HUES48 (cell line): Measurements from ENCODE around the gene MCOLN2.

Experiments used
- H3K27ac ChIP-seq: one replicate; pipeline ENCODE4 v1.7.0; 2013; ENCODE audit warnings: low read depth, low read length, inconsistent platforms
- H3K27me3 ChIP-seq: 2 replicates; pipeline ENCODE4 v1.6.1; 2013; ENCODE audit warnings: mild to moderate bottlenecking, low read length; ENCODE audit not compliant: control insufficient read depth, insufficient read depth
- H3K36me3 ChIP-seq: 2 replicates; pipeline ENCODE4 v1.6.1; 2013; ENCODE audit warnings: low read length; ENCODE audit not compliant: control insufficient read depth, insufficient read depth
- H3K4me1 ChIP-seq: 2 replicates; pipeline ENCODE4 v1.6.1; 2013; ENCODE audit warnings: mild to moderate bottlenecking, low read length; ENCODE audit not compliant: control insufficient read depth, insufficient read depth
- H3K4me3 ChIP-seq: 2 replicates; pipeline ENCODE4 v1.5.1; 2013; ENCODE audit warnings: mild to moderate bottlenecking, low read depth, low read length
- H3K9ac ChIP-seq: 2 replicates; pipeline ENCODE4 v1.6.1; 2013; ENCODE audit warnings: mild to moderate bottlenecking, low read depth, low read length, moderate library complexity
- H3K9me3 ChIP-seq: 2 replicates; pipeline ENCODE4 v1.6.1; 2013; ENCODE audit warnings: low read length; ENCODE audit not compliant: control insufficient read depth, insufficient read depth

The MCOLN2 gene

DNA sequence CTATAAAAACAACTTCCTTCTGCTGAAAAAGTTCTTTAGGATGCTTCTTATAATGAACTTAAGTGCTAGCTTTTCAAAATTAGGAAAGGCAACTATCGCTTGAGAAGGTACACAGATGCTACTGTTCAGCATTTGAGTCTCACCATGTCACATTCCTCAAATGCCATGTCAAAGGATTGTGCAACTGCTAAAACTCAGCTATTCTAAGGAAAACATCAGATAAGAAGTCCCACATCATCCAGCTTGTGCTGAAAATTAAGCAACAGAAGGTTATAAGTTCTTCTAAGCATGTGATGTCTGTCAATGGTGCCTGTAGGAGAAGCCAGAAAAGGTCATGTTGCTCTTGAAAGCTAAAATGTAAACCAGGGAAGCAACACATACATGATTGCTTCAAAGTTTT is 36.5 kb downstream of the MCOLN2 start:
- H3K4me1 ChIP-seq, result no peaks in the 10 kb centered on the region
- H3K27ac ChIP-seq, result no peak overlapping the region
- no peaks in the 10 kb centered on the region for H3K27me3 ChIP-seq
- no peak overlapping the region for H3K4me3 ChIP-seq
- H3K9ac ChIP-seq, result no peak overlapping the region
- H3K9me3 ChIP-seq, result no peaks in the 10 kb centered on the region
- H3K36me3 ChIP-seq, result no peaks in the 10 kb centered on the region

DNA sequence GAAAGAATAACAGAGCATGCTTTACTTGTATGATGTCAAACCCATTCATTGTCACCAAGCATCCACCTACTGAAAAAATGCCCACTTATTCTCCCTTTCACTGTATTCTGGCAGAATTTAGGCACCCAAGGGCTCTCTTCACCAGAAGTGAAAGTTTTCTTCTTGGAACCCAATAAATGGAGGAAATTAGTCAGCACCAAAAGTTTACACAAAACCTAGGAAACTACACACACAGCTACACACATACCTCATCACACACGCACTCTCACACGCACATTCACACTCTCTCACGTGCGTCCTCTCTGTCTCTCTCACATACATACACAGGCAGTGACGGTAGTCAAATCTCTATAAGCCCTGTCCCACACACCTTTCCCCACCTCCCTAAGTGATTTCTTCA is 37.6 kb downstream of the MCOLN2 start:
- Histone ChIP-seq H3K9ac (no peak overlapping the region), H3K27me3 (no peaks in the 10 kb centered on the region), H3K4me3 (no peak overlapping the region), H3K27ac (no peak overlapping the region), H3K9me3 (no peaks in the 10 kb centered on the region), H3K4me1 (no peaks in the 10 kb centered on the region), H3K36me3 (no peaks in the 10 kb centered on the region)

DNA sequence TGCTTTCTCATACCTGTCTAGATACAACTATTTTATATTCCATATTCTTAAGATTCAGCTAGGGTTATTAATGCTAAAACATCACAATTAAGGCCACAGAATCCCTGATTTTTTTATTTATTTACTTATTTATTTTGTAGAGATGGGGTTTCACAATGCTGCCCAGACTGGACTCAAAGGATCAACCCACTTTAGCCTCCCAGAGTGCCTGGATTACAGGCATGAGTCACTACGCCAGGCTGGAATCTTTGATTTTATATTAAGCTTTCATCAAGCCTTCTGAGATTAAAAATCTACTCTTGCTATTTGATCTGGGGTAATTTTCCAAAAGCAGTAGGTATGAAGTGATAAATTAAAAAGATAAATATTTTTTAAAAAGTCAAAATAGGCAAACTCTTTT is 38.9 kb downstream of the MCOLN2 start:
- H3K27ac ChIP-seq, result no peak overlapping the region
- no peaks in the 10 kb centered on the region for H3K4me1 ChIP-seq
- no peaks in the 10 kb centered on the region for H3K27me3 ChIP-seq
- no peaks in the 10 kb centered on the region for H3K36me3 ChIP-seq
- H3K9ac ChIP-seq, result no peak overlapping the region
- no peak overlapping the region for H3K4me3 ChIP-seq
- H3K9me3 ChIP-seq, result no peaks in the 10 kb centered on the region

DNA sequence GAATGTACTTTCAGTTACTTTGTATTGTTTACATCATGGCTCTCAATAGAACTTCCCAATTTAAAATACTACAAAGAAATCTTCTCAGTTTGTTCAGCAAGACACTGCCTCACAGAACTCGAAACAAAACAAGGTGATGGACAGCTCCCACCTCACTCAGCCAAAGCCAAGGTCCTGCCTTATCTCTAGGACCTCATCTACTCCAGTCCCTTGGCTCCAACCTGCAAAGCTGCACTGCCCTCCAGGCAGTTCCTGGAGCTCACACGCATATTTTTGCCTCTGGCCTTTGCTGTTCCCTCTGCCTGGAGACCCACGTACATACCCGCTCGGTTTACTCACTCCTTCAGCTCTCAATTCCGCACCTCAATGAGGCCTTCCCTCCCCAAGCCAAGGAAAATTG is 40.3 kb downstream of the MCOLN2 start:
- Histone ChIP-seq H3K27ac (no peak overlapping the region), H3K36me3 (no peaks in the 10 kb centered on the region), H3K9ac (no peak overlapping the region), H3K9me3 (no peaks in the 10 kb centered on the region), H3K4me3 (no peak overlapping the region), H3K27me3 (no peaks in the 10 kb centered on the region), H3K4me1 (0 out of 2 replicates have a peak, but pooled peaks cover under 1% of the 10 kb centered on the region)

DNA sequence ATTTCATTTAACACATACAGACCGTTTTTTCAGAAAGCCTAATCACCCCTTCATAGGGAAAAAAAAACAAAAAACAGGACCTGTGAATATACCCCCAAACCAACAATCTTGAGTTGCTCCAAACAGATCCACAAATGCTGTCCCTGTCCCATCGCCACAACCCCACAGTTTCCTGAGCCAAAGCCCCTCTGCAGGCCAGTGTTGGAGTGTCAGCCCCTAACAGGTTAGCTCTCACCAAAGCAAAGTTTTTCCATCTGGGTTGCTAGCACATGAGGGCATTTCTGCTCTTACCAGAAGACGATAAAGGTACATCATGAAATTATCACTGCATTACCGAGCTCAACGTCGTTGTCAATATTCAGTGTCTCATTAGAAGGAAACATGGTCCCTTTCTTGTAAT is 40.8 kb downstream of the MCOLN2 start:
- Histone ChIP-seq H3K9ac (no peak overlapping the region), H3K9me3 (no peaks in the 10 kb centered on the region), H3K27ac (no peak overlapping the region), H3K4me3 (no peak overlapping the region), H3K36me3 (no peaks in the 10 kb centered on the region), H3K4me1 (peaks cover 6% of the 10 kb centered on the region; the same call in 1 of the 2 replicates), H3K27me3 (no peaks in the 10 kb centered on the region)

GRCh38 chr1:84949664-84950063 is 47.2 kb downstream of the MCOLN2 start:
- Histone ChIP-seq H3K4me3 (no peak overlapping the region), H3K36me3 (no peaks in the 10 kb centered on the region), H3K9ac (no peak overlapping the region), H3K27ac (no peak overlapping the region), H3K27me3 (no peaks in the 10 kb centered on the region), H3K9me3 (no peaks in the 10 kb centered on the region), H3K4me1 (peaks cover 28% of the 10 kb centered on the region)

- no peak overlapping the region for H3K27ac ChIP-seq
- no peaks in the 10 kb centered on the region for H3K36me3 ChIP-seq
- no peaks in the 10 kb centered on the region for H3K9me3 ChIP-seq
- H3K27me3 ChIP-seq, result no peaks in the 10 kb centered on the region
- peaks cover 28% of the 10 kb centered on the region for H3K4me1 ChIP-seq
- H3K9ac ChIP-seq, result no peak overlapping the region
- H3K4me3 ChIP-seq, result no peak overlapping the region
These were observed 49.1 kb downstream of the MCOLN2 start for GRCh38 chr1:84947536-84948410.

DNA sequence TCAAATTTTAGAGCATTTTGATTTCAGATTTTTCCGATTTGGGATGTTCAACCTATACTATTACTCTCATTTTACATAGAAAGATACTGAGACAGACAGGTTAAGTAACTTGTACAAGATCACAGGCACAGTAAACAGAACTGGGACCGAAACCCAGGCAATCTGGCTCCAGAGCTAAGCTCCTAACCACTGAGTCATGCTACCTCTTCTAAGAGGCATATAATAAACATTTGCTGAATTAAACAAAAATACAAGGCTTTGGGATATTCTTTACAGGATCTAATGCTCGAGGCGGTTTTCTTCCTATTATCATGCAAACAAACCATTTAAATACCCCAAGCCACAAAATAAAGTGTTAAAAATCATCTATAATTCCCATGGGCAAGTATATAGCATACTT is 50.3 kb downstream of the MCOLN2 start:
- no peaks in the 10 kb centered on the region for H3K36me3 ChIP-seq
- no peaks in the 10 kb centered on the region for H3K9me3 ChIP-seq
- no peak overlapping the region for H3K4me3 ChIP-seq
- peaks cover 27% of the 10 kb centered on the region for H3K4me1 ChIP-seq
- no peaks in the 10 kb centered on the region for H3K27me3 ChIP-seq
- no peak overlapping the region for H3K27ac ChIP-seq
- H3K9ac ChIP-seq, result no peak overlapping the region

DNA sequence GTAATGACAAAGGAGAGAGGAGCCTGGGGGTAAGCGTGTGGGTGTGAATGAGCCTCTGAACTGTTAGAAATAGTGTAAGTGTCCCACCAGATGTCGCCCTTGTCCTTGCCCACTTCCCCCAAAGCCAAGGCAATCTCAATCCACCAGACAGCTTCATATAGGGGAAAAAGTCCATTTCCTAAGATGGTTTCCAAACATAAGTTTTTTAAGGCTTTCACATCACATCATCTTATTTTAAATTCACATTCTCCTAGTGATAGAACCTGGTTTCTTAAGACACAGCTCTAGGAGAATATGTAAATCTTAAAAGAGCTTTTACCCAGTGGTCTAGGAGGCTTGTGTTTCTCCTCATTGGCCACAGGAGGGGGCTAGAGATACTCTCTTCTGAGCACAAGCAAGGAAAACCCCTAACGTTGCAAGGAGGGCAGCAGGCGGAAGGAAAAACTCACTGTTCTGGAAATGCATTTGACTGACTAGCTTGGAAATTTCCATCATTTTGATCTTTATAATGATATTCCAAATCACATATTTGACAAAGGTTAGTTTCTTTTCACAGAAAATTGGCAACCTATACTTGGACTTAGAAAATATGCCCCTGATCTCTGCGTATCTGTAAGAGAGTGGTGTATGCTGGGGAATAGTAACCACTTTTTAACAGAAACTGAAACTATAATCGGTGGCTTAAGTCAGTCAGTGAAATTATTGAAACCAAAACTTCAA is 52.0 kb downstream of the MCOLN2 start:
- no peaks in the 10 kb centered on the region for H3K27me3 ChIP-seq
- H3K9me3 ChIP-seq, result no peaks in the 10 kb centered on the region
- H3K4me1 ChIP-seq, result peaks cover 20% of the 10 kb centered on the region
- no peak overlapping the region for H3K4me3 ChIP-seq
- H3K9ac ChIP-seq, result no peak overlapping the region
- no peaks in the 10 kb centered on the region for H3K36me3 ChIP-seq
- H3K27ac ChIP-seq, result no peak overlapping the region

DNA sequence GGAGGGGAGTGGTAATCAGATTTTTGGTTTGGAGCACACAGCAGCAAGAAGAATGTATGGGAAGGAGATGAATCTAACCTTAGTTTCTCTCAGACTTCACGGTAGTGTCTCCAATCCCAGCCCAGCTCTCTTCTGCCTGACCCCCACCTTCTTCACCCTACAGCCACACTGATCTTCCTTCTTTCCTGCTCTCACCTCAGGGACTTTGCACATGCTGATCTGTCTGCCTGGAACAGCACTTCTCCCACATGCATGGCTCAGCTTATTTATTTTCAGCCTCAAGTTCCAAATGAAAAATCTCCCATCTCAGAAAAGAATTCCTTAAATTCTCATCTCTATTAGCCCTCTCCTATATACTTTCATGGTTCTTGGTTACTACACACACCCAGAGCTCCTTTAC is 55.1 kb downstream of the MCOLN2 start:
- Histone ChIP-seq H3K4me3 (no peak overlapping the region), H3K4me1 (peaks cover 14% of the 10 kb centered on the region), H3K36me3 (no peaks in the 10 kb centered on the region), H3K27ac (no peak overlapping the region), H3K27me3 (no peaks in the 10 kb centered on the region), H3K9me3 (no peaks in the 10 kb centered on the region), H3K9ac (no peak overlapping the region)

DNA sequence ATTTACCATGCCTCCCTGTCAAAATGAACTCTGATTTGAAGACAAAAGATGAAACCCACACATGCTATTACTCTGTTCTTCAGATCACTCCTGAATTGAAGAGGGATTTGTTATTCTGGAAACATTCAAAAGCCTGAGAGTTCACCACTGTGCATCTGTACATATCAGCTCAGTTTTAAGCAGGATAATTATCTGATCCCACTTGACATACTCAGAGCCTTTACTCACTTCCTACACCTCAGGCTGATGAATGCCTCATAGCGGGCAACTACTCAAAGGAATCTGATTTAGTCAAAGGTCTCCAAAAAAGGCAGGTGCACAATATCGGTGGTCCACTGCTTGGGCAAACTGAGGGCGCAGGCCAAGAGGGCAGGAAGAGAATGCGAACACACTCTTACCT is 56.4 kb downstream of the MCOLN2 start:
- Histone ChIP-seq H3K4me1 (peaks cover 5% of the 10 kb centered on the region; the same call in 1 of the 2 replicates), H3K27me3 (no peaks in the 10 kb centered on the region), H3K27ac (no peak overlapping the region), H3K9ac (no peak overlapping the region), H3K36me3 (no peaks in the 10 kb centered on the region), H3K9me3 (no peaks in the 10 kb centered on the region), H3K4me3 (no peak overlapping the region)
